Left ventricle myocardium inferior (tissue), 1 donor: ENCODE data around the gene DOCK9. TPM values are rescaled to one million over a fixed set of nuclear protein-coding genes. Genes with fewer than 3 reads are reported as not detected.

Experiments
- DNase-seq: peaks from one replicate; pipeline ENCODE4 v3.0.0-alpha.2; 2020
- H3K27ac ChIP-seq: fragments of 200-600 bp; replicated peaks from 2 replicates; pipeline ENCODE4 v1.8.0; 2021
- H3K27me3 ChIP-seq: fragments of 200-600 bp; 2 replicates; pipeline ENCODE4 v1.8.0; 2021; ENCODE audit warnings: low read depth
- H3K36me3 ChIP-seq: fragments of 200-600 bp; 2 replicates; pipeline ENCODE4 v1.8.0; 2021
- H3K4me1 ChIP-seq: fragments of 200-600 bp; 2 replicates; pipeline ENCODE4 v1.8.0; 2021
- H3K4me3 ChIP-seq: fragments of 200-600 bp; 2 replicates; pipeline ENCODE4 v1.8.0; 2021; ENCODE audit warnings: mild to moderate bottlenecking, moderate library complexity
- H3K9me3 ChIP-seq: fragments of 200-600 bp; replicated peaks from 2 replicates; pipeline ENCODE4 v1.8.0; 2021
- intact Hi-C: fragments of 100-400 bp; cut with micrococcal nuclease; formaldehyde crosslinking; loops from one replicate; pipeline ENCODE4 v1.11.0; 2022
- total RNA-seq: library from RNA; stranded (reverse); fragmentation: NEBNext Ultra II Directional; extraction: Animal tissue kit (Norgen Biotek cat#: 25700); gene quantifications from one replicate; pipeline ENCODE4 v1.2.1, GENCODE V29; 2021
- TF ChIP-seq, protein P1 (sequence below): fragments of 200-600 bp; IDR thresholded peaks from 2 replicates; pipeline ENCODE4 v1.8.0; 2021; ENCODE audit warnings: antibody characterized with exemption, mild to moderate bottlenecking, borderline replicate concordance
- donor health status: DM: no; HTN: yes; CAD: no; lungs with severe emphysema.

The DOCK9 gene
- total RNA-seq, 1 donor from 2014 or later: 36.8 TPM

DNA sequence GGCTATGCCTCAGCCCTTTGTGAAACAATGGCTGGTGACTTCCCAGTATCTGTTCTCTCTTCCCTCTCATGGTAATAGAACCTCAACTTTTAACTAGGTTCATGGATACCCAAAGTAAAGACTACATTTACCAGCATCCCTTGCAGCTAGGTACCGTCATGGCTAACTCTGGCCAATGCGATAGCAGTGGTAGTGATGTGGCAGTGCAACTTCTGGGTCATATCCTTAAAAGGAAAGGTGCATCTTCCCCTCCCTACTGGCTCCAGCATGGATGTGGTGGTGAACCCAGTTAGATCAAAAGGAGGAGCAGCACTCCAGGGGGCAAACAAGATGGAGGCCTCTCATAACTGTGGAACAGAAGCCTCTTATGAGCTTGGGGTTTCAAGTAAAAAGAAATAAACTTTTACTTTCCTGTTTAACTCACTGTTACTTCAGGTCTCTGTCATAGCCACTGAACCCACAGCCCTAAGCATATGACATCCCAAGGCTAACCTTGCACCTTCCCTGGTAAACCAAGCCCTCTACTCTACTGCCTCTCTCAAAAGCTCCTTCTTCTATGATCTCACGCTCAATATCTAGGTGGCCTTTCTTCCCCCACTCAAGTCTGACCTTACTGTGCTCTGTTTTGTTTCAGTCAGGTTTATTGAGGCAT lies 104.4 kb downstream of the DOCK9 start:
- H3K4me1 ChIP-seq: peaks cover 5% of the 10 kb centered on the region
- peaks cover 10% of the 10 kb centered on the region for H3K9me3 ChIP-seq
- no peaks in the 10 kb centered on the region for H3K27me3 ChIP-seq
- DNase-seq: no peak
- H3K27ac ChIP-seq: no peak overlapping the region
- H3K4me3 ChIP-seq: no peak overlapping the region
- TF ChIP-seq, protein P1, sequence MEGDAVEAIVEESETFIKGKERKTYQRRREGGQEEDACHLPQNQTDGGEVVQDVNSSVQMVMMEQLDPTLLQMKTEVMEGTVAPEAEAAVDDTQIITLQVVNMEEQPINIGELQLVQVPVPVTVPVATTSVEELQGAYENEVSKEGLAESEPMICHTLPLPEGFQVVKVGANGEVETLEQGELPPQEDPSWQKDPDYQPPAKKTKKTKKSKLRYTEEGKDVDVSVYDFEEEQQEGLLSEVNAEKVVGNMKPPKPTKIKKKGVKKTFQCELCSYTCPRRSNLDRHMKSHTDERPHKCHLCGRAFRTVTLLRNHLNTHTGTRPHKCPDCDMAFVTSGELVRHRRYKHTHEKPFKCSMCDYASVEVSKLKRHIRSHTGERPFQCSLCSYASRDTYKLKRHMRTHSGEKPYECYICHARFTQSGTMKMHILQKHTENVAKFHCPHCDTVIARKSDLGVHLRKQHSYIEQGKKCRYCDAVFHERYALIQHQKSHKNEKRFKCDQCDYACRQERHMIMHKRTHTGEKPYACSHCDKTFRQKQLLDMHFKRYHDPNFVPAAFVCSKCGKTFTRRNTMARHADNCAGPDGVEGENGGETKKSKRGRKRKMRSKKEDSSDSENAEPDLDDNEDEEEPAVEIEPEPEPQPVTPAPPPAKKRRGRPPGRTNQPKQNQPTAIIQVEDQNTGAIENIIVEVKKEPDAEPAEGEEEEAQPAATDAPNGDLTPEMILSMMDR: no peak
- intact Hi-C loops: no loop called here
- peaks cover 70% of the 10 kb centered on the region for H3K36me3 ChIP-seq

DNA sequence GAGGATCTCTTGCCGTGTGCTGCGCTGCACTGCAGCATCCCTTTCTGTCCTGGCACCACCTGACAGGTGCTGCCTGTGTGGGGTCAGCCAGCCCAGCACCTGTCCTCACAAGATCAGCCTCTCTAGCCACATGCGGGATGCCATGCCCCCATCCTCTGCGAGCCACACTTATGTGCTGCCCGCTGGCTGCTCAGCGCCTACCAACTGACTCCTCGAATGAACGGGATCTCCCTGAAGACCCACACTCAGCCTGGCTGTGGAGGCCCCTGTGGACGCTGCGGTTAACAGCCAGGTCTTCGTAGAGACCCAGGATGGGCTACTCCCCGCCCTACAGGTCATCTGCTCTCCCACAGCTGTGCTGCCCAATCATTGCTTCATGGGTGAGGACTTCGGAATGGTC lies 106.1 kb downstream of the DOCK9 start:
- Histone ChIP-seq H3K4me1 (no peaks in the 10 kb centered on the region), H3K9me3 (peaks cover 10% of the 10 kb centered on the region), H3K36me3 (peaks cover 71% of the 10 kb centered on the region), H3K27ac (no peak overlapping the region), H3K27me3 (no peaks in the 10 kb centered on the region), H3K4me3 (no peak overlapping the region)
- TF ChIP-seq, protein P1: no peak
- no peak for DNase-seq
- intact Hi-C loops: no loop called here

DNA sequence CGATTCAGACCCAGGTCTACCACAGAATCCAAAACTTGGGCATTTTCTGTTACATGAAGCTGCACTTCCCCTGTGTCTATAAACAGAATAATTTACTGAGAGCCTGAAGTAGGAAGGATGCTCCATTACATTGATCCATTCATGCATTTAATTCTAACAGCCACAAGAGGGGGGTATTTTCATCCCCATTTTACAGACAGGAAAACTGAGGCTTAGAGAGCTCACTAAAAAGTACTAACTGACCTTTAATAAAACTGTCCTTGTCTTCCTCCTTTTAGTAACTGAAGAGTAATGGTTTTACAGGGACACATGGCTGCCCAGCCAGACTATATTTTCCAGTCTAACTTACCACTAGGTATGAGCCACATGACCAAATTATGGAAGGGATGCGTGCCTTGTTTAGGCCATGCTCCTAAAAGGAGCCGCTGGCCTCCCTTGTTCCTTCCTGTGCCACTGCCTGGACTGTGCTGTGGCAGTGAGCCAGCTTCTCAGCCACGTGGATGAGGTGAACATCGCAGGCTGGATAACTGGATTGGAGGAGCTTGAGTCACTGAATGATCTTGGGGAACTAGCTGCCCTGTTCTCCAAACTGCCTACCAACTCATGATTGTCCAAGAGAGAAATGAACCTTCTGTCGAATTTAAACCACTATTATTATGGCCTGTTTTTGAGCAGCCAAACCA lies 108.3 kb downstream of the DOCK9 start:
- Histone ChIP-seq H3K4me3 (no peak overlapping the region), H3K36me3 (peaks cover 75% of the 10 kb centered on the region), H3K9me3 (peaks cover 10% of the 10 kb centered on the region), H3K27ac (no peak overlapping the region), H3K27me3 (no peaks in the 10 kb centered on the region), H3K4me1 (no peaks in the 10 kb centered on the region)
- intact Hi-C loops: no loop called here
- DNase-seq: peak; percentile 28
- TF ChIP-seq, protein P1: peak; percentile 14

DNA sequence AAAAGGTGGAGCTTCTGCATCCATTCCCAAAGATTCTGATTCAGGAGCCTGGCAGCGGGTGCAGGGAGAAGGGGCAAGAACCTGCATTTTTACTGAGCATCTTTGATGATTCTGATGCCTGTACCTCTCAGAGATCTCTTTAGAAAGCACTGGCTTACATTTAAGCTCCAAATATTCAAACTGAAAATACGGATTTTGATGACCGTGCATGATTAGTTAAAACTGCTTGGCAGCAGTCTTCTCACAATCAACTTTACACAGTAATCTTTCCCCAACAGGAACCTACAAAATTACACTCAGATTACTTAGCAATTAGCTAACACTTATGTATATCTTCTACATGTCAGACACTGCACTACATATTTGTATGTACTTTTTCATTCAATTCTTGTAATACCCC lies 108.9 kb downstream of the DOCK9 start:
- no peak for DNase-seq
- TF ChIP-seq, protein P1: no peak
- H3K27me3 ChIP-seq: no peaks in the 10 kb centered on the region
- H3K9me3 ChIP-seq: peaks cover 10% of the 10 kb centered on the region
- peaks cover 70% of the 10 kb centered on the region for H3K36me3 ChIP-seq
- H3K4me1 ChIP-seq: no peaks in the 10 kb centered on the region
- no peak overlapping the region for H3K4me3 ChIP-seq
- intact Hi-C loops: no loop called here
- H3K27ac ChIP-seq: no peak overlapping the region

DNA sequence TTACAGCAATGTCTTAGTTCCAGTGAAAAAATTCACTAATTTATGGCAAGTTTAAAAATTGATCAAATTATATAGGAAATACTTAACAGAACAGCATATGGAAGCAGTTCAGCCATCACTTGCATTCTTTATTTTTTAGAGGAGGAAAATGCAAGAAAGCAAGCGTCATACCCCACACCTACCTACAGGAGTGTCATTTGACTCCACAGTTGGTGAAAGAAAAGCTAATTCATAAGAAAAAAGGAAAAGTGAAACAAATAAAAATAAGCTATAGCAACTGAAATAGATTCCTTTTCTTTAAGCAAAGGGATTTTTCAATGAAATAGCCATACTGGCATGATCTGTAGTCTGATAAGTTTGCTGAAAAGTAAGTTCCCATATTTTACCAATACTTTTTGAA lies 111.0 kb downstream of the DOCK9 start:
- no peak overlapping the region for H3K27ac ChIP-seq
- no peak for DNase-seq
- H3K4me3 ChIP-seq: no peak overlapping the region
- H3K36me3 ChIP-seq: peaks cover 62% of the 10 kb centered on the region
- H3K9me3 ChIP-seq: no peaks in the 10 kb centered on the region
- TF ChIP-seq, protein P1: no peak
- no peaks in the 10 kb centered on the region for H3K27me3 ChIP-seq
- intact Hi-C loops: no loop called here
- H3K4me1 ChIP-seq: no peaks in the 10 kb centered on the region
